NCI-H2081 treated with DMSO at 0.1 percent for 48 hours (cell line): ENCODE results near the gene RESP18.

Source experiments
- DNase-seq: peaks from one replicate; lab custom pipeline; 2025; lab: John Stamatoyannopoulos, UW

RESP18 gene

GRCh38 chr2:219332542-219332941, at the start of gene RESP18:
Gene RESP18, minus strand, starts transcription at chr2:219332744.
- DNase-seq, result no peak

GRCh38 chr2:219381448-219381847, 48.9 kb upstream of the RESP18 start:
- DNase-seq, result no peak

- no peak for DNase-seq
Observed at GRCh38 chr2:219380926-219381325, 48.4 kb upstream of the RESP18 start.

- DNase-seq, result no peak
Observed at GRCh38 chr2:219378163-219378851, 45.8 kb upstream of the RESP18 start.

- DNase-seq, result no peak
Observed at GRCh38 chr2:219369447-219369861, 36.9 kb upstream of the RESP18 start.

- no peak for DNase-seq
Observed at GRCh38 chr2:219368690-219369191, 36.2 kb upstream of the RESP18 start.

GRCh38 chr2:219362524-219363164, 30.1 kb upstream of the RESP18 start:
- no peak for DNase-seq

- no peak for DNase-seq
Observed at GRCh38 chr2:219362072-219362471, 29.5 kb upstream of the RESP18 start.

- DNase-seq, result no peak
Observed at GRCh38 chr2:219358170-219359075, 25.9 kb upstream of the RESP18 start.

GRCh38 chr2:219356834-219357233, 24.3 kb upstream of the RESP18 start:
- DNase-seq, result no peak

GRCh38 chr2:219354582-219354981, 22.0 kb upstream of the RESP18 start:
- DNase-seq, result no peak

GRCh38 chr2:219353129-219353528, 20.6 kb upstream of the RESP18 start:
- DNase-seq, result no peak

GRCh38 chr2:219352448-219353023, 20.0 kb upstream of the RESP18 start:
- DNase-seq, result no peak

- no peak for DNase-seq
Observed at GRCh38 chr2:219350710-219351221, 18.2 kb upstream of the RESP18 start.

GRCh38 chr2:219350215-219350614, 17.7 kb upstream of the RESP18 start:
- no peak for DNase-seq

- no peak for DNase-seq
Observed at GRCh38 chr2:219344751-219345430, 12.3 kb upstream of the RESP18 start.

GRCh38 chr2:219335373-219335786, 2.8 kb upstream of the RESP18 start:
- DNase-seq, result no peak

- no peak for DNase-seq
Observed at GRCh38 chr2:219334076-219334475, 1.5 kb upstream of the RESP18 start.

- DNase-seq, result no peak
Observed at GRCh38 chr2:219331560-219332213, 857 bp downstream of the RESP18 start.

- DNase-seq, result no peak
Observed at GRCh38 chr2:219327719-219328118, 4.8 kb downstream of the RESP18 start.
